Karpas-422 (cell line): ENCODE data around the gene CXCR5. TPM values are rescaled to one million over a fixed set of nuclear protein-coding genes. Genes with fewer than 3 reads are reported as not detected.
A peak's percentile ranks its signal among the peaks of the same experiment; 100 is the strongest.

Experiments
- DNase-seq: peaks from one replicate; pipeline ENCODE4 v3.0.0-alpha.2; 2015
- H2AFZ ChIP-seq: fragments of 200-600 bp; sonication (generic); 2 replicates; pipeline ENCODE4 v1.6.1; 2014; ENCODE audit warnings: antibody characterized with exemption, low read length, mixed read lengths
- H3K27ac ChIP-seq: fragments of 200-600 bp; sonication (generic); 2 replicates; pipeline ENCODE4 v1.5.1; 2014; ENCODE audit warnings: mild to moderate bottlenecking, low read length, moderate library complexity
- H3K27me3 ChIP-seq: fragments of 200-600 bp; sonication (generic); 2 replicates; pipeline ENCODE4 v1.6.1; 2014; ENCODE audit warnings: low read length, mixed read lengths
- H3K36me3 ChIP-seq: fragments of 200-600 bp; sonication (generic); 2 replicates; pipeline ENCODE4 v1.6.1; 2014; ENCODE audit warnings: low read length, mixed read lengths; ENCODE audit not compliant: insufficient read depth
- H3K4me1 ChIP-seq: fragments of 200-600 bp; sonication (generic); 2 replicates; pipeline ENCODE4 v1.6.1; 2014; ENCODE audit warnings: mild to moderate bottlenecking, low read length, mixed read lengths
- H3K4me2 ChIP-seq: fragments of 200-600 bp; sonication (generic); 2 replicates; pipeline ENCODE4 v1.6.1; 2014; ENCODE audit warnings: low read length, low read depth, mild to moderate bottlenecking; ENCODE audit not compliant: poor library complexity, severe bottlenecking
- H3K4me3 ChIP-seq: fragments of 200-600 bp; sonication (generic); 2 replicates; pipeline ENCODE4 v1.5.1; 2014; ENCODE audit warnings: mild to moderate bottlenecking, antibody characterized with exemption, low read length, mixed read lengths
- H3K79me2 ChIP-seq: fragments of 200-600 bp; sonication (generic); 2 replicates; pipeline ENCODE4 v1.6.1; 2014; ENCODE audit warnings: mild to moderate bottlenecking, low read length, mixed read lengths
- H3K9ac ChIP-seq: fragments of 200-600 bp; sonication (generic); 2 replicates; pipeline ENCODE4 v1.6.0; 2014; ENCODE audit warnings: low read length
- H3K9me2 ChIP-seq: fragments of 200-600 bp; sonication (generic), shearing (Covaris generic); replicated peaks from 2 replicates; pipeline ENCODE4 v1.6.0; 2014; ENCODE audit warnings: mild to moderate bottlenecking, low read length, moderate library complexity; ENCODE audit not compliant: insufficient read depth
- H3K9me3 ChIP-seq: fragments of 300-700, 200-600 bp; sonication (generic); 2 replicates; pipeline ENCODE4 v1.6.1; 2014; ENCODE audit warnings: low read length, mixed read lengths
- H4K20me1 ChIP-seq: fragments of 200-600 bp; sonication (generic); 2 replicates; pipeline ENCODE4 v1.6.1; 2014; ENCODE audit warnings: mild to moderate bottlenecking, antibody characterized with exemption, low read length, low read depth; ENCODE audit not compliant: insufficient read depth
- total RNA-seq: library from RNA; depleted of rRNA; stranded (reverse); fragments of >200 nt; shearing (Covaris generic); gene quantifications from 2 replicates; pipeline ENCODE4 v1.2.3, GENCODE V29; 2014; ENCODE audit warnings: low replicate concordance

CXCR5 gene
- total RNA-seq, 1 experiment from 2014 or later, result 0.71 TPM

- no peak overlapping the region for H3K4me3 ChIP-seq
- H3K79me2 ChIP-seq, result no peaks in the 10 kb centered on the region
- H3K9ac ChIP-seq, result no peak overlapping the region
These were observed 31.7 kb downstream of the CXCR5 start for GRCh38 chr11:118915396-118915795.

GRCh38 chr11:118915941-118916841 is 32.5 kb downstream of the CXCR5 start:
- no peaks in the 10 kb centered on the region for H3K9me3 ChIP-seq
- no peak overlapping the region for H3K27ac ChIP-seq
- no peaks in the 10 kb centered on the region for H3K79me2 ChIP-seq
- no peaks in the 10 kb centered on the region for H3K9me2 ChIP-seq
- H2AFZ ChIP-seq, result no peak overlapping the region
- peaks cover 34% of the 10 kb centered on the region for H3K4me1 ChIP-seq
- no peaks in the 10 kb centered on the region for H3K36me3 ChIP-seq
- H4K20me1 ChIP-seq, result no peaks in the 10 kb centered on the region
- no peak overlapping the region for H3K9ac ChIP-seq
- H3K4me2 ChIP-seq, result no peak overlapping the region
- H3K27me3 ChIP-seq, result no peaks in the 10 kb centered on the region
- H3K4me3 ChIP-seq, result no peak overlapping the region
- no peak for DNase-seq

More at GRCh38 chr11:118915396-118915795, 31.7 kb downstream of the CXCR5 start:
- peak overlapping the region; percentile 47; the same call in 1 of the 2 replicates for H3K27ac ChIP-seq
- no peaks in the 10 kb centered on the region for H4K20me1 ChIP-seq
- no peaks in the 10 kb centered on the region for H3K9me3 ChIP-seq
- H3K4me2 ChIP-seq, result peak overlapping the region; percentile 35
- DNase-seq, result no peak
- no peak overlapping the region for H2AFZ ChIP-seq
- H3K9me2 ChIP-seq, result no peaks in the 10 kb centered on the region
- no peaks in the 10 kb centered on the region for H3K27me3 ChIP-seq
- no peaks in the 10 kb centered on the region for H3K36me3 ChIP-seq
- peaks cover 34% of the 10 kb centered on the region for H3K4me1 ChIP-seq

DNA sequence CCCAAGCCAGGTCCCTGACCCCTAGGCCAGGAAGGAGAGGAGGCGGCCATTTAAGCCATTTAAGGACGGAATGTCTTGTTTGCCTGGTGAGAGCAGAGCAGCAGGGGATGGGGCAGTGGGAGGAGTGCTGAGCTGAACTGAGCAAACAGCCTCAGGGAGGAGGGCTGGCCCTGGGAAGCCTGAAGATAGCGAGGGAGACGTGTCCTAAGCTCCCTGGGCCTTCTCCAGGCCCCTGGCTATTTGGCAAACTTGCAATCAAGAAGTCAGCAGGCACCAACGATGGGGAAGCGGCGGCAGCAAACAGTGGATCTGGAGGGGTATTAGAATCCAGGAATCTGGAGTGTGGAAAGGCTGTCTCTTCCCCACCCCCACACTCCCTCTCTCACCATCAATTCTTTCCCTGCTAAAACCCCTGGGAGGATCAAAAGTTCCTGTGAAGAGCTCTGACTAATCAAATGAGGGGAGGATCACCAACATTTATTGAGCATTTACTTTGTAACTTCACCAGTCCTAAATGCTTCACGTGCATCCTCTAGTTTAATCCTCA is 33.2 kb downstream of the CXCR5 start:
- Histone ChIP-seq H2AFZ (no peak overlapping the region), H3K4me1 (peaks cover 34% of the 10 kb centered on the region), H3K9me2 (no peaks in the 10 kb centered on the region), H3K9ac (no peak overlapping the region), H4K20me1 (no peaks in the 10 kb centered on the region), H3K4me3 (no peak overlapping the region), H3K27ac (no peak overlapping the region), H3K4me2 (no peak overlapping the region), H3K9me3 (no peaks in the 10 kb centered on the region), H3K79me2 (no peaks in the 10 kb centered on the region), H3K36me3 (no peaks in the 10 kb centered on the region), H3K27me3 (no peaks in the 10 kb centered on the region)
- no peak for DNase-seq

DNA sequence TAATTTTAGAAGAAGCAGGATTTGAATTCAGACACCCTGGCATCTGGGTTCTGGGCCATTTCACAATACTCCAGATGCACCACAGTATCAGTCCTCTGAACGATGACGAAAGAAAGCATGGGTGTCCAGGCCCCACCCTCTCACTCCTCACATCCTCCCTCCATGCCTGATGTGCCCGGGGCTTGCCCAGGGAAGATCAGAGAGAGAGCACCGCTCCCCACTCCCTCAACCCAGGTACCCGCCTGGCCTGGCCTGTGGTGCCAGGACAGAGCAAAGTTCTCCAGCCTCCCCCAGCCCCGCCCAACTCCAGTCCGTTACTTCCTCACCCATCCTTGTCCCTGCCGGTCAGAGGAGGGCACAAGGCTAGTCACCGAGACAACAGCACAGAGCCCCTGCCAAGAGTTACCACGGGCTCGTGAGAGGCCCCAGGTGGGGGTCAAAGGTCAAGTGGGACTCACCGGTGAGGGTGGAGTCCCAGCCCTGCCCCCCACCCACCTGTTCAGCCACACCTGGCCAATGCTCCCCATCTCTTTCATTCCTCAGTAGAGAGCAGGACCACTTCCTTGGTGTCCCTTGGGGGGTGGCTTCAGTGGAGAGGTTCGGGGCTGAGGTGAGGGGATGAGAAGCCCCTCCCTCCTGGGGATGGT is 33.9 kb downstream of the CXCR5 start:
- H3K9me2 ChIP-seq, result no peaks in the 10 kb centered on the region
- H4K20me1 ChIP-seq, result no peaks in the 10 kb centered on the region
- no peak overlapping the region for H3K4me2 ChIP-seq
- H3K4me3 ChIP-seq, result no peak overlapping the region
- H3K9ac ChIP-seq, result no peak overlapping the region
- no peaks in the 10 kb centered on the region for H3K36me3 ChIP-seq
- peaks cover 33% of the 10 kb centered on the region for H3K4me1 ChIP-seq
- no peak overlapping the region for H3K27ac ChIP-seq
- no peaks in the 10 kb centered on the region for H3K79me2 ChIP-seq
- no peak overlapping the region for H2AFZ ChIP-seq
- H3K27me3 ChIP-seq, result no peaks in the 10 kb centered on the region
- DNase-seq, result no peak
- no peaks in the 10 kb centered on the region for H3K9me3 ChIP-seq

GRCh38 chr11:118918128-118918685 is 34.5 kb downstream of the CXCR5 start:
- no peak overlapping the region for H3K4me3 ChIP-seq
- H3K9me3 ChIP-seq, result no peaks in the 10 kb centered on the region
- no peak overlapping the region for H3K9ac ChIP-seq
- no peak overlapping the region for H3K4me2 ChIP-seq
- no peaks in the 10 kb centered on the region for H3K27me3 ChIP-seq
- H2AFZ ChIP-seq, result no peak overlapping the region
- H3K27ac ChIP-seq, result no peak overlapping the region
- no peaks in the 10 kb centered on the region for H3K9me2 ChIP-seq
- no peak for DNase-seq
- H3K36me3 ChIP-seq, result no peaks in the 10 kb centered on the region
- no peaks in the 10 kb centered on the region for H4K20me1 ChIP-seq
- H3K79me2 ChIP-seq, result no peaks in the 10 kb centered on the region
- peaks cover 27% of the 10 kb centered on the region for H3K4me1 ChIP-seq

GRCh38 chr11:118918686-118919280 is 35.1 kb downstream of the CXCR5 start:
- no peak overlapping the region for H3K9ac ChIP-seq
- no peak overlapping the region for H3K27ac ChIP-seq
- H3K4me2 ChIP-seq, result no peak overlapping the region
- no peaks in the 10 kb centered on the region for H3K9me2 ChIP-seq
- no peak overlapping the region for H2AFZ ChIP-seq
- no peak overlapping the region for H3K4me3 ChIP-seq
- DNase-seq, result no peak
- peaks cover 23% of the 10 kb centered on the region for H3K4me1 ChIP-seq
- H4K20me1 ChIP-seq, result no peaks in the 10 kb centered on the region
- H3K9me3 ChIP-seq, result no peaks in the 10 kb centered on the region
- H3K79me2 ChIP-seq, result no peaks in the 10 kb centered on the region
- H3K36me3 ChIP-seq, result no peaks in the 10 kb centered on the region
- H3K27me3 ChIP-seq, result no peaks in the 10 kb centered on the region

DNA sequence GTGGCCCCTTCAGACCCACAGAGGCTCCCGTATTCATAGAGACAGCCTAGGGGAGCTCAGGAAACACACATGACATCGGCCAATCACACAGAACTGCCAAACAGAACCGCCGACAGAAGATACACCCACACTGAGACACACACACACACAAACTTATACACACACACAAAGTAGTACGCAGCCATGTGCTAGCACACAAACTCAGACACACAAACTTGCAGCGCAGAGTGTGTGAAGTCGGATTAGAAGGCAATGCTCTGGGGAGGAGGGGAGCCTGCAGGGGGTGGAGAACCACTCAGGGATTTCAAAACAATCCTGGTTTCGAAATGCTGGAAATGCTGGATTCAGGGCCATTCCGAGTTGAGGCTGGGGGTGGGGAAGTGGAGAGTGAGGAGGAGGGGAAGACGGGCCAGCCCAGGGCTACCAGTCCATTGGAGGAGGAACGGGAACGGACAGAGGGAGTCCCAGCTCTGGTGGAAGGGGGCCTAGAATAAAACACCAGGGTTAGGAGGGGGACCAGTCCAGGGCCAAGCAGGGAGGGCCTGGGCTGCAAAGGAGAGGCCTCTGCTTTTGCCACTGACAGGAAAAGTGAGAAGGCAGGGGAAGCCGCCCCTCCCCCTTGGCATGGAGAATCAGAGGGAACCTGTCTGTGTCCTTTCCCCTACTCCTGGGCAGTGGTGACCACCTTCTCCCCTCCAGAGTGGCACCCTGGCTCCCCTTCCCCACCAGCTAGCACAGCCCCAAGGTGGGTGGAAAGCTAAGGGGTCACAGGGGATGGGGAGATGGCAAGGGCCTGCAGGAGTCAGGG is 37.6 kb downstream of the CXCR5 start:
- Histone ChIP-seq H3K4me3 (no peak overlapping the region), H3K4me1 (peaks cover 14% of the 10 kb centered on the region), H3K9ac (no peak overlapping the region), H3K27me3 (no peaks in the 10 kb centered on the region), H3K9me2 (no peaks in the 10 kb centered on the region), H3K27ac (no peak overlapping the region), H4K20me1 (no peaks in the 10 kb centered on the region), H2AFZ (no peak overlapping the region), H3K36me3 (no peaks in the 10 kb centered on the region), H3K9me3 (no peaks in the 10 kb centered on the region), H3K4me2 (no peak overlapping the region), H3K79me2 (no peaks in the 10 kb centered on the region)
- DNase-seq, result no peak
